ENCODE results near the gene SPTA1. TPM values are rescaled to one million over a fixed set of nuclear protein-coding genes. Genes with fewer than 3 reads are reported as not detected.

Gene SPTA1
- total and polyA plus RNA-seq, 4 donors = 0.08 to 542 (median 0.08) TPM; not detected in 1

GRCh38 chr1:158674302-158674701 lies 12.2 kb downstream of the SPTA1 start (continued):
- no peak for TF ChIP-seq RXRA (IDR thresholded peaks at IDR 0.05)
- TF ChIP-seq NR2F2 (IDR thresholded peaks at IDR 0.05) = no peak
- TF ChIP-seq ZBTB33 (IDR thresholded peaks at IDR 0.05) = no peak
- no peak for TF ChIP-seq RAD21 (IDR thresholded peaks at IDR 0.05)
- TF ChIP-seq ATF3 (IDR thresholded peaks at IDR 0.05) = no peak
- TF ChIP-seq FOXA2 (IDR thresholded peaks at IDR 0.05) = no peak
- no peak for TF ChIP-seq FOXA1 (IDR thresholded peaks at IDR 0.05)
- no peak for TF ChIP-seq TAF1 (conservative IDR thresholded peaks at IDR 0.05)
- no peak for TF ChIP-seq EGR1 (IDR thresholded peaks at IDR 0.05; ENCODE audit: low read depth in 2 of 2)
- no peak for TF ChIP-seq SP1 (IDR thresholded peaks at IDR 0.05)

- H3K4me1 ChIP-seq (ENCODE audit: control insufficient read depth in 4 of 4, insufficient read depth in 4 of 4, low read length in 3 of 4) = no peaks in the 10 kb centered on the region
- WGBS = 73% methylated on average over 8 of the region's 8 CpGs
- no peak overlapping the region for H3K27ac ChIP-seq (ENCODE audit: low read depth in 1 of 2, low read length in 2 of 2)
- no peak overlapping the region for H3K9ac ChIP-seq (ENCODE audit: low read depth in 1 of 2, low read length in 2 of 2)
- H3K4me3 ChIP-seq (ENCODE audit: low read depth in 1 of 3, low read length in 3 of 3) = no peak overlapping the region
- no peaks in the 10 kb centered on the region for H3K36me3 ChIP-seq (ENCODE audit: control insufficient read depth in 4 of 4, insufficient read depth in 3 of 4, low read depth in 1 of 4, low read length in 3 of 4)
- H3K9me3 ChIP-seq (ENCODE audit: control insufficient read depth in 4 of 4, low read length in 3 of 4) = no peaks in the 10 kb centered on the region
- TF ChIP-seq ATF3 (IDR thresholded peaks at IDR 0.05) (no peak), CTCF (IDR thresholded peaks at IDR 0.05; ENCODE audit: low read depth, low read length, missing input control) (no peak), REST (IDR thresholded peaks at IDR 0.05) (no peak), YY1 (IDR thresholded peaks at IDR 0.05) (no peak), NR2F2 (IDR thresholded peaks at IDR 0.05) (no peak)
- DNase-seq (ENCODE audit: low spot score) = no peak
- peaks cover 0 to 2% (median 0%) of the 10 kb centered on the region in 4 donors for H3K27me3 ChIP-seq (ENCODE audit: control insufficient read depth in 4 of 4, insufficient read depth in 4 of 4, low read length in 3 of 4)
Observed at GRCh38 chr1:158666037-158666436, 20.5 kb downstream of the SPTA1 start.

GRCh38 chr1:158654571-158654970 lies 31.9 kb downstream of the SPTA1 start:
- H3K9me3 ChIP-seq (ENCODE audit: control insufficient read depth in 4 of 4, low read length in 3 of 4) = no peaks in the 10 kb centered on the region
- WGBS = 48% methylated on average over 6 of the region's 6 CpGs
- no peak overlapping the region for H3K4me3 ChIP-seq (ENCODE audit: low read depth in 1 of 3, low read length in 3 of 3)
- no peak overlapping the region for H3K9ac ChIP-seq (ENCODE audit: low read depth in 1 of 2, low read length in 2 of 2)
- no peak overlapping the region for H3K27ac ChIP-seq (ENCODE audit: low read depth in 1 of 2, low read length in 2 of 2)
- H3K4me1 ChIP-seq (ENCODE audit: control insufficient read depth in 4 of 4, insufficient read depth in 4 of 4, low read length in 3 of 4) = no peaks in the 10 kb centered on the region
- H3K36me3 ChIP-seq (ENCODE audit: control insufficient read depth in 4 of 4, insufficient read depth in 3 of 4, low read depth in 1 of 4, low read length in 3 of 4) = no peaks in the 10 kb centered on the region
- no peak for DNase-seq (ENCODE audit: low spot score)
- H3K27me3 ChIP-seq (ENCODE audit: control insufficient read depth in 4 of 4, insufficient read depth in 4 of 4, low read length in 3 of 4) = no peaks in the 10 kb centered on the region
- no peak for TF ChIP-seq RAD21 (IDR thresholded peaks at IDR 0.05)
- no peak for TF ChIP-seq ZBTB33 (IDR thresholded peaks at IDR 0.05)
- TF ChIP-seq CTCF (IDR thresholded peaks at IDR 0.05; ENCODE audit: low read depth, low read length, missing input control) = no peak
- TF ChIP-seq HNF4G (IDR thresholded peaks at IDR 0.05) = no peak
- no peak for TF ChIP-seq YY1 (IDR thresholded peaks at IDR 0.05)
- TF ChIP-seq ATF3 (IDR thresholded peaks at IDR 0.05) = no peak
- TF ChIP-seq FOXA1 (IDR thresholded peaks at IDR 0.05) = no peak
- TF ChIP-seq GABPA (IDR thresholded peaks at IDR 0.05 in 1 of 2, conservative IDR thresholded peaks at IDR 0.05 in 1 of 2) = no peak
- no peak for TF ChIP-seq FOXA2 (IDR thresholded peaks at IDR 0.05)
- TF ChIP-seq MAX (IDR thresholded peaks at IDR 0.05) = no peak
- TF ChIP-seq EGR1 (IDR thresholded peaks at IDR 0.05; ENCODE audit: low read depth in 2 of 2) = no peak
- no peak for TF ChIP-seq TAF1 (conservative IDR thresholded peaks at IDR 0.05)

Measured in liver (tissue), 9 donors.